Keratinocyte (primary cell): ENCODE data around the gene PAQR4. TPM values are rescaled to one million over a fixed set of nuclear protein-coding genes. Genes with fewer than 3 reads are reported as not detected.

Source experiments
- DNase-seq: peaks from one replicate; pipeline ENCODE4 v3.0.0-alpha.2; 2011; ENCODE audit warnings: low read depth, missing footprints, low spot score
- FAIRE-seq: peaks from 2 replicates; lab custom pipeline; 2011; peaks lifted over from hg19 to GRCh38; lab: Jason Lieb, UNC
- H2AFZ ChIP-seq: 2 replicates; pipeline ENCODE4 v1.6.0; 2012; ENCODE audit warnings: low read length, control low read depth, inconsistent platforms; ENCODE audit not compliant: control insufficient read depth
- H3K27ac ChIP-seq: 2 replicates; pipeline ENCODE4 v1.5.1; 2011; ENCODE audit warnings: low read length; ENCODE audit not compliant: control insufficient read depth, insufficient read depth
- H3K27me3 ChIP-seq: 3 replicates; pipeline ENCODE4 v1.6.0; 2011; ENCODE audit warnings: low read length; ENCODE audit not compliant: control insufficient read depth, insufficient read depth; ENCODE audit errors: extremely low read depth
- H3K36me3 ChIP-seq, 2 experiments: 2 replicates in 1 of 2; 3 replicates in 1 of 2; pipeline ENCODE4 v1.5.1; 2011; ENCODE audit warnings: low read length in 2 of 2, mild to moderate bottlenecking in 1 of 2; ENCODE audit not compliant: control insufficient read depth in 2 of 2, insufficient read depth in 2 of 2; ENCODE audit errors: extremely low read depth in 1 of 2
- H3K4me1 ChIP-seq: 3 replicates; pipeline ENCODE4 v1.5.1; 2011; ENCODE audit warnings: low read length; ENCODE audit not compliant: control insufficient read depth, insufficient read depth; ENCODE audit errors: extremely low read depth
- H3K4me2 ChIP-seq: 3 replicates; pipeline ENCODE4 v1.6.0; 2011; ENCODE audit warnings: low read depth, low read length; ENCODE audit not compliant: control insufficient read depth, insufficient read depth; ENCODE audit errors: extremely low read depth
- H3K4me3 ChIP-seq, 3 experiments: fragments of 200-600 bp in 1 of 3; sonication (generic) in 1 of 3; 2 replicates in 2 of 3; 3 replicates in 1 of 3; pipeline ENCODE4 v1.5.1; 2011 to 2016; ENCODE audit warnings: low read length in 3 of 3, mild to moderate bottlenecking in 3 of 3, control low read depth in 2 of 3, inconsistent platforms in 1 of 3, low read depth in 1 of 3, mixed read lengths in 1 of 3, mixed run types in 1 of 3, moderate library complexity in 1 of 3; ENCODE audit not compliant: control insufficient read depth in 2 of 3, insufficient read depth in 2 of 3; ENCODE audit errors: extremely low read depth in 1 of 3
- H3K79me2 ChIP-seq: 2 replicates; pipeline ENCODE4 v1.6.0; 2012; ENCODE audit warnings: low read length; ENCODE audit not compliant: control insufficient read depth, insufficient read depth
- H3K9ac ChIP-seq: 3 replicates; pipeline ENCODE4 v1.6.0; 2011; ENCODE audit warnings: low read length; ENCODE audit not compliant: control insufficient read depth, insufficient read depth; ENCODE audit errors: extremely low read depth
- H3K9me1 ChIP-seq: 3 replicates; pipeline ENCODE4 v1.6.0; 2011; ENCODE audit warnings: low read length; ENCODE audit not compliant: control insufficient read depth, insufficient read depth; ENCODE audit errors: extremely low read depth
- H3K9me3 ChIP-seq: 2 replicates; pipeline ENCODE4 v1.5.1; 2012; ENCODE audit warnings: low read depth, low read length; ENCODE audit not compliant: control insufficient read depth
- H4K20me1 ChIP-seq: 3 replicates; pipeline ENCODE4 v1.6.0; 2011; ENCODE audit warnings: low read length; ENCODE audit not compliant: control insufficient read depth, insufficient read depth; ENCODE audit errors: extremely low read depth
- CTCF ChIP-seq, 3 experiments: IDR thresholded peaks in 1 of 3; conservative IDR thresholded peaks in 1 of 3; optimal IDR thresholded peaks in 1 of 3; 2 replicates in 2 of 3; 3 replicates in 1 of 3; pipeline versions ENCODE3 to v1.5.1; 2011; ENCODE audit warnings: low read length in 3 of 3, mild to moderate bottlenecking in 3 of 3, moderate library complexity in 2 of 3, control low read depth in 1 of 3, inconsistent platforms in 1 of 3; ENCODE audit not compliant: insufficient read depth in 2 of 3; ENCODE audit errors: extremely low read depth in 1 of 3
- EZH2 ChIP-seq: IDR thresholded peaks from one replicate; pipeline ENCODE4 v1.6.1; 2012; ENCODE audit warnings: inconsistent platforms, mild to moderate bottlenecking, low read length, moderate library complexity
- dilution Hi-C: fragments of 300-500 bp; cut with MboI; formaldehyde crosslinking; loops from one replicate; pipeline ENCODE4 v1.7.0; 2020; ENCODE audit warnings: low sequenced_read_pairs; ENCODE audit not compliant: extremely low pct_ligation_motif_present
- polyA plus RNA-seq, 5 experiments: library from polyadenylated mRNA; depleted of rRNA in 3 of 5; stranded (reverse) in 3 of 5; stranded (forward) in 1 of 5; unstranded in 1 of 5; fragments of >200 nt; gene quantifications; 1 replicate in 1 of 5; 2 replicates in 3 of 5; 3 replicates in 1 of 5; pipeline versions ENCODE4 v1.2.1 to v1.2.3, GENCODE V29; 2011 to 2012; ENCODE audit warnings: missing spikeins in 2 of 5, low read depth in 1 of 5, low replicate concordance in 1 of 5

The PAQR4 gene
- polyA plus RNA-seq, 1 donor (not counting 4 experiments of a cell fraction or from before 2014, with no cell fraction given), result 16.8 TPM

GRCh38 chr16:3015865-3016521 lies 46.8 kb downstream of the PAQR4 start:
- H3K4me2 ChIP-seq, result no peak overlapping the region
- peaks cover 12% of the 10 kb centered on the region for H3K4me1 ChIP-seq
- H2AFZ ChIP-seq, result no peak overlapping the region
- dilution Hi-C loops, result no loop called here
- no peak overlapping the region for H3K4me3 ChIP-seq
- no peaks in the 10 kb centered on the region for H3K36me3 ChIP-seq
- no peaks in the 10 kb centered on the region for H3K9me3 ChIP-seq
- no peak for TF ChIP-seq CTCF (optimal IDR thresholded peaks at IDR 0.05 in 1 of 3, IDR thresholded peaks at IDR 0.05 in 1 of 3, conservative IDR thresholded peaks at IDR 0.05 in 1 of 3; ENCODE audit: extremely low read depth in 1 of 3, insufficient read depth in 2 of 3, low read length in 3 of 3)
- no peak for TF ChIP-seq EZH2
- H3K79me2 ChIP-seq, result no peaks in the 10 kb centered on the region
- H3K27ac ChIP-seq, result no peak overlapping the region
- H3K9me1 ChIP-seq, result no peaks in the 10 kb centered on the region
- DNase-seq, result no peak
- H3K9ac ChIP-seq, result no peak overlapping the region
- H3K27me3 ChIP-seq, result peaks cover 31% of the 10 kb centered on the region
- FAIRE-seq, result no peak
- no peaks in the 10 kb centered on the region for H4K20me1 ChIP-seq

- FAIRE-seq (no peak), DNase-seq (no peak)
- Histone ChIP-seq H3K4me3 (no peak overlapping the region), H3K4me2 (no peak overlapping the region), H3K9me3 (no peaks in the 10 kb centered on the region), H2AFZ (no peak overlapping the region), H3K36me3 (peaks cover 4 to 6% of the 10 kb centered on the region in 2 experiments), H3K79me2 (no peaks in the 10 kb centered on the region), H3K9me1 (no peaks in the 10 kb centered on the region), H3K27ac (no peak overlapping the region), H3K9ac (no peak overlapping the region), H3K4me1 (peaks cover 15% of the 10 kb centered on the region), H3K27me3 (peaks cover 21% of the 10 kb centered on the region), H4K20me1 (no peaks in the 10 kb centered on the region)
- dilution Hi-C loops, result no loop called here
- no peak for TF ChIP-seq CTCF (optimal IDR thresholded peaks at IDR 0.05 in 1 of 3, IDR thresholded peaks at IDR 0.05 in 1 of 3, conservative IDR thresholded peaks at IDR 0.05 in 1 of 3; ENCODE audit: extremely low read depth in 1 of 3, insufficient read depth in 2 of 3, low read length in 3 of 3)
- TF ChIP-seq EZH2, result no peak
Measured at GRCh38 chr16:3017344-3017743, 48.2 kb downstream of the PAQR4 start.
